ENCODE data around the gene FSHR.

DNA sequence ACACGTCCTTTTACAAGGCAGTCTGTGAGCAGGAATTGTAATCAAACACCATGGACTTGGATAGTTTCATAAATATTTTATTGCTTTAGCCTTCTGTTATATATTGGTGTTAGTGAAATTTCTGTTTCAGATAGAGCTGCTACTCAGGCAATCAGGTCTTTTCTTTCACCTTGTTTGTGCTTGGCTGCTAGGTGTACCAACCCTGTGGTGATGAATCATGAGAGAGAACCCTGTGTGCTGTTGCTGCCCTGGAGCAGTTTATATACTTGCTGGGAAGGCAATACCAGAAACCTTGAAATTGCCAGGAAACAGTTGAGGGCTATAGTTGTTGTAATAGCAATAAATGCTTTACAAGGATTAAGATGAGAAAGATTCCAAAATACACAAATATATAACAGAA is 84.5 kb downstream of the FSHR start:
- TF ChIP-seq, protein P1, sequence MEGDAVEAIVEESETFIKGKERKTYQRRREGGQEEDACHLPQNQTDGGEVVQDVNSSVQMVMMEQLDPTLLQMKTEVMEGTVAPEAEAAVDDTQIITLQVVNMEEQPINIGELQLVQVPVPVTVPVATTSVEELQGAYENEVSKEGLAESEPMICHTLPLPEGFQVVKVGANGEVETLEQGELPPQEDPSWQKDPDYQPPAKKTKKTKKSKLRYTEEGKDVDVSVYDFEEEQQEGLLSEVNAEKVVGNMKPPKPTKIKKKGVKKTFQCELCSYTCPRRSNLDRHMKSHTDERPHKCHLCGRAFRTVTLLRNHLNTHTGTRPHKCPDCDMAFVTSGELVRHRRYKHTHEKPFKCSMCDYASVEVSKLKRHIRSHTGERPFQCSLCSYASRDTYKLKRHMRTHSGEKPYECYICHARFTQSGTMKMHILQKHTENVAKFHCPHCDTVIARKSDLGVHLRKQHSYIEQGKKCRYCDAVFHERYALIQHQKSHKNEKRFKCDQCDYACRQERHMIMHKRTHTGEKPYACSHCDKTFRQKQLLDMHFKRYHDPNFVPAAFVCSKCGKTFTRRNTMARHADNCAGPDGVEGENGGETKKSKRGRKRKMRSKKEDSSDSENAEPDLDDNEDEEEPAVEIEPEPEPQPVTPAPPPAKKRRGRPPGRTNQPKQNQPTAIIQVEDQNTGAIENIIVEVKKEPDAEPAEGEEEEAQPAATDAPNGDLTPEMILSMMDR (IDR thresholded peaks at IDR 0.05): no peak
- TF ChIP-seq POLR2AphosphoS5 (IDR thresholded peaks at IDR 0.05; ENCODE audit: insufficient read depth in 1 of 2, low read depth in 1 of 2): no peak
